C4-2B (cell line): ENCODE results near the gene DOC2B.
"Not testable (repeated sequence)": the region's sequence is repeated elsewhere in the genome, so short reads cannot be mapped to it uniquely, and the experiment has no call there.

ENCODE experiments used
- H3K27ac ChIP-seq: fragments of 450-650 bp; 2 replicates; pipeline ENCODE4 v1.5.1; 2017
- CTCF ChIP-seq: fragments of 450-650 bp; conservative IDR thresholded peaks from 2 replicates; pipeline ENCODE4 v1.5.1; 2017; ENCODE audit warnings: mild to moderate bottlenecking
- ZFX ChIP-seq: fragments of 450-650 bp; IDR thresholded peaks from 2 replicates; pipeline ENCODE4 v1.6.1; 2017

DOC2B gene

GRCh38 chr17:205148-205669, 23.8 kb upstream of the DOC2B start:
- no peak for TF ChIP-seq ZFX
- no peak for TF ChIP-seq CTCF
- no peak overlapping the region for H3K27ac ChIP-seq

- no peak for TF ChIP-seq ZFX
- no peak for TF ChIP-seq CTCF
- H3K27ac ChIP-seq: no peak overlapping the region
Measured at GRCh38 chr17:204427-205147, 23.1 kb upstream of the DOC2B start.

GRCh38 chr17:202501-202951, 21.1 kb upstream of the DOC2B start:
- no peak overlapping the region for H3K27ac ChIP-seq
- TF ChIP-seq CTCF: no peak
- no peak for TF ChIP-seq ZFX

GRCh38 chr17:201736-202135, 20.3 kb upstream of the DOC2B start:
- not testable (repeated sequence) for H3K27ac ChIP-seq

- not testable (repeated sequence) for H3K27ac ChIP-seq
Measured at GRCh38 chr17:201257-201656, 19.8 kb upstream of the DOC2B start.

- H3K27ac ChIP-seq: no peak overlapping the region
- TF ChIP-seq CTCF (no peak), ZFX (no peak)
Measured at GRCh38 chr17:200586-200985, 19.1 kb upstream of the DOC2B start.

GRCh38 chr17:199806-200545, 18.5 kb upstream of the DOC2B start:
- no peak overlapping the region for H3K27ac ChIP-seq
- TF ChIP-seq ZFX (no peak), CTCF (no peak)

- no peak overlapping the region for H3K27ac ChIP-seq
- no peak for TF ChIP-seq ZFX
- no peak for TF ChIP-seq CTCF
Measured at GRCh38 chr17:199191-199604, 17.7 kb upstream of the DOC2B start.

GRCh38 chr17:198225-198624, 16.8 kb upstream of the DOC2B start:
- not testable (repeated sequence) for H3K27ac ChIP-seq
